Measurements from ENCODE around the gene PARD3B. TPM values are rescaled to one million over a fixed set of nuclear protein-coding genes. Genes with fewer than 3 reads are reported as not detected.

The PARD3B gene
- total RNA-seq, 4 donors from 2014 or later: 6.5 to 17.3 (median 12.7) TPM

DNA sequence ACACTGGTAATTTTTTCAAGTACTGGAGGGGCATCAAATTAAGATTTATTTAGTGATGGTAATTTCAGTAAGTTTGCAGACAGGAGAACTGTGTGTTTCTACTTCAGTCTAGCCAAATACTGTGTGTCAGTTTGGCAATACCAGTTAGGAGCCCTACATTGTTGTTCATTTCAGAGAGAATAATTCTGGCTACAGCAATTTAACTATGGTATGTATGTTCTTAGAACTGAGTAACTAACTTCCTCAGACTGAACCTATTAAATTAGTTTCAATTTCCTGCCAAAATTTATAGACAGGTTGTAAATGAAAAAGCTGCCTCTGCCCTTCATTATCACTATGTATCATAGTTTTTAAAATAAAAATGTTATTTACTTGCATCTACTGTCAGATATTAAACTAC, 332.4 kb downstream of the PARD3B start:
- TF ChIP-seq, protein P1, sequence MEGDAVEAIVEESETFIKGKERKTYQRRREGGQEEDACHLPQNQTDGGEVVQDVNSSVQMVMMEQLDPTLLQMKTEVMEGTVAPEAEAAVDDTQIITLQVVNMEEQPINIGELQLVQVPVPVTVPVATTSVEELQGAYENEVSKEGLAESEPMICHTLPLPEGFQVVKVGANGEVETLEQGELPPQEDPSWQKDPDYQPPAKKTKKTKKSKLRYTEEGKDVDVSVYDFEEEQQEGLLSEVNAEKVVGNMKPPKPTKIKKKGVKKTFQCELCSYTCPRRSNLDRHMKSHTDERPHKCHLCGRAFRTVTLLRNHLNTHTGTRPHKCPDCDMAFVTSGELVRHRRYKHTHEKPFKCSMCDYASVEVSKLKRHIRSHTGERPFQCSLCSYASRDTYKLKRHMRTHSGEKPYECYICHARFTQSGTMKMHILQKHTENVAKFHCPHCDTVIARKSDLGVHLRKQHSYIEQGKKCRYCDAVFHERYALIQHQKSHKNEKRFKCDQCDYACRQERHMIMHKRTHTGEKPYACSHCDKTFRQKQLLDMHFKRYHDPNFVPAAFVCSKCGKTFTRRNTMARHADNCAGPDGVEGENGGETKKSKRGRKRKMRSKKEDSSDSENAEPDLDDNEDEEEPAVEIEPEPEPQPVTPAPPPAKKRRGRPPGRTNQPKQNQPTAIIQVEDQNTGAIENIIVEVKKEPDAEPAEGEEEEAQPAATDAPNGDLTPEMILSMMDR (IDR thresholded peaks at IDR 0.05): no peak
- TF ChIP-seq POLR2A (IDR thresholded peaks at IDR 0.05): no peak
- DNase-seq (ENCODE audit: low spot score in 2 of 2): no peak
- intact Hi-C loops (cut with DNase I; ENCODE audit: low total_unique reads): loop anchor here (5.0 kb wide), 1 partner anchor 800 kb away; no protein-coding TSS in a partner anchor
- H3K4me3 ChIP-seq (ENCODE audit: low read depth, poor library complexity, severe bottlenecking): no peak overlapping the region

DNA sequence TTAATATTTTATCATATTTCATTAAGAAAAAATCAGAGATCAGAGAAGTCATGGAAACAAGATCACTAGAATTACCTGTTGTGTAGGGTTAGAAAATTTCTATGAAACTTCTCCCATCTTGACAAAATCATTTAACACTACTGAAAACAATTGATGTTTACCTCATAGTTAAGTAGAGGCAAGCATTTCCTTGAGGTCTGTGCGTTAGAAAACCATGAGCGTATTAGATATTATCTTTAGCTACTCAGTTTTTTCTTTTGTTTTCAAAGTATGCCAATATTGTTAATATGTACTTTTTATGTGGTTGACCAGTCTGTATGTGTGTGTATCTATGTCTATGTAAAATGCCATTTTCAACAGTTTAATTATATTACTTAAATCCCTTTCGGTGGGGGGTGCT, 335.7 kb downstream of the PARD3B start:
- no peak for TF ChIP-seq POLR2A (IDR thresholded peaks at IDR 0.05)
- TF ChIP-seq, protein P1 (IDR thresholded peaks at IDR 0.05): no peak
- no peak for DNase-seq (ENCODE audit: low spot score in 2 of 2)
- no peak overlapping the region for H3K4me3 ChIP-seq (ENCODE audit: low read depth, poor library complexity, severe bottlenecking)
- WGBS, 2 donors: 77 to 81% methylated on average over 3 of the region's 3 CpGs
- intact Hi-C loops (cut with DNase I; ENCODE audit: low total_unique reads): no loop called here

DNA sequence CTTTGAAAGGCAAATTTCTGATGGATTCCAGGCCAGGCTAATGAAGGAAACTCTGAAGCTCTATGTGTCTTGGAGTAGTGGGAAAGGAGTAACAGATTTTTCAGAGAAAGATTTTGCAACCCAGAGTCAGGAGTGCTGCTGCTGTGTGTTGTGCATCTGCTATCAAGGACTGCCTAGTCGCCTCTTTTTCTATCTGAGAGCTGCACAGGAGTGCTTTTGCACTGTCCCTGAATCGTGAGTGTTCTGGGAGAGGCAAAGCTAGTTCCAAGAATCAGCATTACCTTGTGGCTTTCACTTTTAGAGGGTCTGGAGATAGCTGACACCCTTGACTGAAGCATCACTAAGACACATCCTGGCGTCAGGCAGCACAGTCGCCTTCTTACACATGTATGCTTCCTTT, 336.4 kb downstream of the PARD3B start:
- WGBS, 2 donors: 68 to 73% methylated on average over 4 of the region's 4 CpGs
- intact Hi-C loops (cut with DNase I; ENCODE audit: low total_unique reads): no loop called here
- DNase-seq (ENCODE audit: low spot score in 2 of 2): no peak
- TF ChIP-seq, protein P1 (IDR thresholded peaks at IDR 0.05): no peak
- TF ChIP-seq POLR2A (IDR thresholded peaks at IDR 0.05): no peak
- no peak overlapping the region for H3K4me3 ChIP-seq (ENCODE audit: low read depth, poor library complexity, severe bottlenecking)

DNA sequence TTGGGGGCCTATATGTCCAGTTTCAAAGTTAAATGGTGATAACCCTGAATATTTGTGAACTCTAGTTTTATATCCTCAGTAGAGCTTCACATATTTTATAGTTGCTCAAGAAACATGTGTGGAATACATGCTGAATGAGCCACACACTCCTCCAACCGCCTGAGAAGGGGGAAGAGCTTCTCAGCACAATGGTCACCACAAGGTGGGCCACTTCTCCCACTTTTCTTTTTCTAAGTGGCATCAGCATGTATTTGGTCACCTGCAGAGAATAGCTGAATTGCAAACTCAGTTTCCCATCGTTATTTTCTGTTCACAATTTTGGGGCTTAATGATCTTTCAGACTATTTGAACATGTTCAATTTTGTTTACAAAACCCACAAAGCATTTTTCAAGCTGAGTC, 340.5 kb downstream of the PARD3B start:
- no peak for DNase-seq (ENCODE audit: low spot score in 2 of 2)
- no peak overlapping the region for H3K4me3 ChIP-seq (ENCODE audit: low read depth, poor library complexity, severe bottlenecking)
- TF ChIP-seq POLR2A (IDR thresholded peaks at IDR 0.05): no peak
- TF ChIP-seq, protein P1 (IDR thresholded peaks at IDR 0.05): no peak
- WGBS, 2 donors: 73% methylated on average over 2 of the region's 2 CpGs
- intact Hi-C loops (cut with DNase I; ENCODE audit: low total_unique reads): no loop called here

DNA sequence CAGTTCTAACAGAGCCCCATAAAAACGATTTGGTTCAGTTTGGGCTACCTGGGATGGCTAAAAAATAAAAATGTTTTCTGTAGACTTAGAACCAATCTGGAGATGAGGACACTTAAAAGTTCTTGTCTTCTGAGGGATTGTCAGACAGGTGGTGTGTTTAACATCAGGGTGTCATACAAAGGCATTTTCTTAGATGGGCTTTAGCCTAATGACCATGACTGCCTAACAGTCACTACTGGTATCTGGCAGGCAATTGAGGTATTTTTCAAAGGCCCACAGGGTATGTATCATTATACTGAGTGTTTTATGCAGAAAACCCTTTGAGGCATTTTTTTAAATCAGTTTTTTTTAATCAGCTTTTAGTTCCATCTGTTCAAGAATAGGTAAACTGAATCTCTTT, 341.4 kb downstream of the PARD3B start:
- H3K4me3 ChIP-seq (ENCODE audit: low read depth, poor library complexity, severe bottlenecking): no peak overlapping the region
- WGBS, 2 donors: 67% methylated on average over 1 of the region's 1 CpG
- TF ChIP-seq, protein P1 (IDR thresholded peaks at IDR 0.05): no peak
- TF ChIP-seq POLR2A (IDR thresholded peaks at IDR 0.05): no peak
- intact Hi-C loops (cut with DNase I; ENCODE audit: low total_unique reads): no loop called here
- no peak for DNase-seq (ENCODE audit: low spot score in 2 of 2)

DNA sequence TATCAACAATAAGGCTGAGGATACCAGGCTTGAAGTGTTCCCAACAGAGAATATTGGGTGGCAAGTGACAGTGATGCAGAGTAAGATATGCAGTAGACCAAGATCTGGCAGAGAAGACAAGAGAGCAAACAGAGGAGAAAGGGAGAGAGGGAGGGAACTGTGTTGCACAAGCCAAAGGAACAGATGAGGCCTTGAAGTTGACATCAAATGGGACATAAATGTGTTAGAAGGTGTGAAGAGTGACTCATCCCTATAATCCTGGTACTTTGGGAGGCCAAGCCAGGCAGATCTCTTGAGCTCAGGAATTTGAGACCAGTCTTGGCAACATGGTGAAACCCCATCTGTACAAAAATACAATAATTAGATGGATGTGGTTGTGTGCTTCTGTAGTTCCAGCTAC, 342.9 kb downstream of the PARD3B start:
- intact Hi-C loops (cut with DNase I; ENCODE audit: low total_unique reads): no loop called here
- TF ChIP-seq, protein P1 (IDR thresholded peaks at IDR 0.05): no peak
- no peak for TF ChIP-seq POLR2A (IDR thresholded peaks at IDR 0.05)
- H3K4me3 ChIP-seq (ENCODE audit: low read depth, poor library complexity, severe bottlenecking): no peak overlapping the region
- no peak for DNase-seq (ENCODE audit: low spot score in 2 of 2)

All from lower leg skin (tissue), 4 donors.